Right ventricle myocardium inferior (tissue), 1 donor: ENCODE data around the gene ARMC2. TPM values are rescaled to one million over a fixed set of nuclear protein-coding genes. Genes with fewer than 3 reads are reported as not detected.
"Not testable (repeated sequence)": the region's sequence is repeated elsewhere in the genome, so short reads cannot be mapped to it uniquely, and the experiment has no call there.

Experiments
- ATAC-seq: fragments of 200-7000 bp; cut with Tn5 transposase; one replicate; pipeline ENCODE4 v1.9.1; 2020; ENCODE audit warnings: mild to moderate bottlenecking, moderate library complexity
- DNase-seq: peaks from one replicate; pipeline ENCODE4 v3.0.0; 2021; ENCODE audit errors: missing footprints
- intact Hi-C: fragments of 100-400 bp; cut with DNase I; formaldehyde crosslinking; loops from one replicate; pipeline ENCODE4 v1.11.0; 2022
- total RNA-seq: library from RNA; stranded (reverse); fragmentation: NEBNext Ultra II Directional; extraction: Animal tissue kit (Norgen Biotek cat#: 25700); gene quantifications from one replicate; pipeline ENCODE4 v1.2.1, GENCODE V29; 2021
- donor health status: DM: no; HTN: yes; CAD: no; lungs with severe emphysema.

Gene ARMC2
- total RNA-seq, 1 donor from 2014 or later, result 9.5 TPM

GRCh38 chr6:108851756-108852155 is 3.5 kb downstream of the ARMC2 start:
- no peak for ATAC-seq
- intact Hi-C loops, result loop anchor here (2.0 kb wide), 1 partner anchor 95 kb away; no protein-coding TSS in a partner anchor
- no peak for DNase-seq

- ATAC-seq (no peak), DNase-seq (no peak)
- intact Hi-C loops, result no loop called here
These were observed 4.9 kb downstream of the ARMC2 start for GRCh38 chr6:108853077-108853476.

- DNase-seq, result peak; percentile 87
- peak; percentile 81 for ATAC-seq
- intact Hi-C loops, result no loop called here
These were observed 14.4 kb downstream of the ARMC2 start for GRCh38 chr6:108862479-108863191.

GRCh38 chr6:108865751-108866286 is 17.6 kb downstream of the ARMC2 start:
- ATAC-seq, DNase-seq, intact Hi-C loops: not testable (repeated sequence)

GRCh38 chr6:108866798-108867197 is 18.6 kb downstream of the ARMC2 start:
- ATAC-seq (no peak), DNase-seq (no peak)
- intact Hi-C loops, result no loop called here

- intact Hi-C loops, result no loop called here
- DNase-seq (no peak), ATAC-seq (peak; percentile 70)
These were observed 20.4 kb downstream of the ARMC2 start for GRCh38 chr6:108868647-108869046.

GRCh38 chr6:108869876-108870275 is 21.7 kb downstream of the ARMC2 start:
- ATAC-seq, result no peak
- intact Hi-C loops, result no loop called here
- no peak for DNase-seq

- no peak for DNase-seq
- no peak for ATAC-seq
- intact Hi-C loops, result no loop called here
These were observed 22.1 kb downstream of the ARMC2 start for GRCh38 chr6:108870357-108870756.

- ATAC-seq, result no peak
These were observed 23.9 kb downstream of the ARMC2 start for GRCh38 chr6:108872141-108872557.

GRCh38 chr6:108872575-108872974 is 24.4 kb downstream of the ARMC2 start:
- no peak for ATAC-seq
- intact Hi-C loops, result no loop called here

More at GRCh38 chr6:108872141-108872557, 23.9 kb downstream of the ARMC2 start:
- intact Hi-C loops, result no loop called here
- no peak for DNase-seq

GRCh38 chr6:108873251-108873650 is 25.0 kb downstream of the ARMC2 start:
- ATAC-seq (no peak), DNase-seq (no peak)
- intact Hi-C loops, result no loop called here

More at GRCh38 chr6:108872575-108872974, 24.4 kb downstream of the ARMC2 start:
- no peak for DNase-seq

- no peak for DNase-seq
- intact Hi-C loops, result no loop called here
- ATAC-seq, result peak; percentile 7
These were observed 25.7 kb downstream of the ARMC2 start for GRCh38 chr6:108873971-108874370.

GRCh38 chr6:108874470-108875160 is 26.4 kb downstream of the ARMC2 start:
- ATAC-seq (peak; percentile 6), DNase-seq (no peak)
- intact Hi-C loops, result loop anchor here (5.0 kb wide), 1 partner anchor 317 kb away; no protein-coding TSS in a partner anchor

GRCh38 chr6:108875161-108875555 is 26.9 kb downstream of the ARMC2 start:
- ATAC-seq (no peak), DNase-seq (no peak)
- intact Hi-C loops, result loop anchor here (5.0 kb wide), 1 partner anchor 318 kb away; no protein-coding TSS in a partner anchor

- ATAC-seq (peak; percentile 85), DNase-seq (no peak)
- intact Hi-C loops, result loop anchor here (5.0 kb wide), 1 partner anchor 320 kb away; no protein-coding TSS in a partner anchor
These were observed 29.0 kb downstream of the ARMC2 start for GRCh38 chr6:108877046-108877751.

- no peak for DNase-seq
- no peak for ATAC-seq
- intact Hi-C loops, result loop anchor here (5.0 kb wide), 1 partner anchor 322 kb away; no protein-coding TSS in a partner anchor
These were observed 30.7 kb downstream of the ARMC2 start for GRCh38 chr6:108878942-108879341.

- DNase-seq, result no peak
- no peak for ATAC-seq
- intact Hi-C loops, result no loop called here
These were observed 35.0 kb downstream of the ARMC2 start for GRCh38 chr6:108883172-108883571.

- ATAC-seq (peak; percentile 28), DNase-seq (no peak)
- intact Hi-C loops, result no loop called here
These were observed 36.2 kb downstream of the ARMC2 start for GRCh38 chr6:108884211-108885059.
